Calu3 (cell line): Measurements from ENCODE around the gene LRIG2. TPM values are rescaled to one million over a fixed set of nuclear protein-coding genes. Genes with fewer than 3 reads are reported as not detected.

Experiments used
- BruUV-seq: library from RNA; stranded (reverse); fragments of 400-500 nt; replicated peaks from 2 replicates; lab custom pipeline; 2021; lab: Mats Ljungman, UMichigan
- CTCF ChIA-PET: fragments of 300-600 bp; sonication (Branson Sonifier 250); formaldehyde crosslinking; loops from one replicate; lab custom pipeline; 2022; ENCODE audit warnings: antibody characterized with exemption; lab: Charles Lee
- DNase-seq: peaks from one replicate; pipeline ENCODE4 v3.0.0; 2022
- H3K27ac Mint-ChIP-seq: one replicate; pipeline ENCODE4 v1.8.0; 2022; ENCODE audit warnings: mixed read lengths; ENCODE audit not compliant: unreplicated experiment
- H3K27me3 Mint-ChIP-seq: one replicate; pipeline ENCODE4 v1.8.0; 2022; ENCODE audit warnings: mixed read lengths; ENCODE audit not compliant: unreplicated experiment
- H3K36me3 Mint-ChIP-seq: one replicate; pipeline ENCODE4 v1.8.0; 2022; ENCODE audit warnings: mild to moderate bottlenecking, moderate library complexity, mixed read lengths; ENCODE audit not compliant: insufficient read depth, unreplicated experiment
- H3K4me1 Mint-ChIP-seq: one replicate; pipeline ENCODE4 v1.8.0; 2022; ENCODE audit warnings: mild to moderate bottlenecking, low read depth, mixed read lengths; ENCODE audit not compliant: unreplicated experiment
- H3K4me3 Mint-ChIP-seq: one replicate; pipeline ENCODE4 v1.8.0; 2022; ENCODE audit warnings: mild to moderate bottlenecking, low read depth, moderate library complexity, mixed read lengths; ENCODE audit not compliant: unreplicated experiment
- H3K9me3 Mint-ChIP-seq: one replicate; pipeline ENCODE4 v1.8.0; 2022; ENCODE audit warnings: low read depth, mixed read lengths; ENCODE audit not compliant: unreplicated experiment
- CTCF ChIP-seq: fragments of 200-600 bp; IDR thresholded peaks from one replicate; pipeline ENCODE4 v1.8.0; 2022; ENCODE audit warnings: antibody characterized with exemption; ENCODE audit not compliant: unreplicated experiment
- intact Hi-C: fragments of 100-400 bp; cut with micrococcal nuclease; formaldehyde crosslinking; loops from one replicate; pipeline ENCODE4 v1.10.0; 2022; ENCODE audit not compliant: unreplicated experiment
- total RNA-seq: library from RNA; stranded (reverse); gene quantifications from 2 replicates; pipeline ENCODE4 v1.2.3, GENCODE V29; 2022

Gene LRIG2
- total RNA-seq, 1 experiment from 2014 or later, result 11.0 TPM

GRCh38 chr1:113094506-113094905 is 21.5 kb downstream of the LRIG2 start:
- no peak for TF ChIP-seq CTCF
- Mint-ChIP-seq H3K27me3 (no peaks in the 10 kb centered on the region), H3K36me3 (peaks cover 5% of the 10 kb centered on the region), H3K27ac (no peak overlapping the region), H3K4me1 (no peaks in the 10 kb centered on the region), H3K9me3 (no peaks in the 10 kb centered on the region), H3K4me3 (no peak overlapping the region)
- intact Hi-C loops, result no loop called here
- BruUV-seq, result no TSS peak
- CTCF ChIA-PET, result no interaction called here
- no peak for DNase-seq

DNA sequence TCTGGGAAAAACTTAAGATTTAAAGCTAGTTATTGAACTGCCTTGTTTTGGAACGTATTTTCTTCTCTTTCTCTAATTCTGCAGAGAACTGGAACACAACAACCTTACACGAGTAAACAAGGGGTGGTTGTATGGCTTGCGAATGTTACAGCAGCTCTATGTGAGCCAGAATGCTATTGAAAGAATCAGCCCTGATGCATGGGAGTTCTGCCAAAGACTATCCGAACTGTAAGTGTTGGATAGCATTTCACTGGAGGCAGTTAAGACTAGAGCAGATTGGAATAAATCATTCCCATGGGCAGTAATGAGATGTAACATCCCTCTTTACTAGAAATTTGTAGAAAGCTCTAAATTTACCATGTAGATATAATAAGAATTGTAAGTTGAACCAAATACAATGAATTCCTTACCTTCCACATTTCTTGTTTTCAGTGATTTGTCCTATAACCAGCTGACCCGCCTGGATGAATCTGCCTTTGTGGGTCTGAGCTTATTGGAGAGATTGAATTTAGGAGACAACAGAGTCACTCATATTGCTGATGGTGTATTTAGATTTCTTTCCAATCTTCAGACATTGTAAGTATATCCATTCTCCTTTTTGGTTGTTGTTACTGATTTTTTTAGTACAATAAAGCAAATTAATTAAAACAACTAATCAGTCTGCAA is 22.9 kb downstream of the LRIG2 start:
- no peaks in the 10 kb centered on the region for H3K4me1 Mint-ChIP-seq
- no peak for DNase-seq
- intact Hi-C loops, result no loop called here
- CTCF ChIA-PET, result interaction anchor here (0.6 kb wide), 1 partner anchor 56 kb away, joined by 5 read pairs; no protein-coding TSS in a partner anchor
- H3K36me3 Mint-ChIP-seq, result no peaks in the 10 kb centered on the region
- no peaks in the 10 kb centered on the region for H3K9me3 Mint-ChIP-seq
- no peak overlapping the region for H3K27ac Mint-ChIP-seq
- no peak for TF ChIP-seq CTCF
- no TSS peak for BruUV-seq
- no peaks in the 10 kb centered on the region for H3K27me3 Mint-ChIP-seq
- H3K4me3 Mint-ChIP-seq, result no peak overlapping the region

DNA sequence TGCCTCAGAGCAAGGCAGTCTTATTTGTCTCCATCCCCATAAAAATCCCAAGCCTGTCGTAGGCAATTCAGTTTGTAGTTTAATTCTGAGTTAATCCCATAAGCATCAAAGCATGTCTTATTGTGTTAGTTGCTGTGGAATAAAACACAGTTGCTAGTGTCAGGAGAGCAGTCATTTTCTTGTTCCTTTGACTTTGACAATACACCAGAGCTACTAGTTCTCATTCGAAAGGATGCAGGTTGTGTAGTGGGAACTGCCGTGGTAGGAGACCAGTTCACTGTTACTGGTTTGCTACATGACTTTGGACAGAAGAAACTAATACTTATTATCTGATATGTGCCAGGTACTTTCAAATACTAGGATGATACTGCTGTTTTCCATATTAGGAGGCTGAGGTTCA is 23.5 kb downstream of the LRIG2 start:
- BruUV-seq, result no TSS peak
- H3K36me3 Mint-ChIP-seq, result no peaks in the 10 kb centered on the region
- intact Hi-C loops, result no loop called here
- no peak overlapping the region for H3K27ac Mint-ChIP-seq
- CTCF ChIA-PET, result no interaction called here
- no peak for DNase-seq
- no peak for TF ChIP-seq CTCF
- peaks cover 2% of the 10 kb centered on the region for H3K4me1 Mint-ChIP-seq
- no peak overlapping the region for H3K4me3 Mint-ChIP-seq
- no peaks in the 10 kb centered on the region for H3K27me3 Mint-ChIP-seq
- H3K9me3 Mint-ChIP-seq, result no peaks in the 10 kb centered on the region

DNA sequence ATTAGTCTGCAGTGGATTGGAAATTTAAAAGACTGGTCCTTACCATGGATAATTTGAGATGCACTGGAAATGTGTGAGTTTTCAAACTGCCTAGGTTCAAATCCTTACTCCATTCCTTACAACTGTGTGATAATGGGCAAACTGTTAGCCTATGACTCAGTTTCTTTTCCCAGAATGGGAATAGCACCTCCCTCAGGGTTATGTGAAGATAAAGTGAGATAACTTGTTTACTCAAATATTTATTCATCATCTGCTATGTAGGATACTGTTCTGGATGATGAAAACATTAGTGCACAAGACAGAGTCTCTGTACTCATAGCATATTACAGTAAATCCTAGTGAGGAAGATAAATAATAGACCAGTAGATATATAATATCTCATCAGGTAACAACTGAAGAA is 28.6 kb downstream of the LRIG2 start:
- H3K9me3 Mint-ChIP-seq, result no peaks in the 10 kb centered on the region
- CTCF ChIA-PET, result no interaction called here
- H3K36me3 Mint-ChIP-seq, result peaks cover 24% of the 10 kb centered on the region
- intact Hi-C loops, result no loop called here
- no peak for TF ChIP-seq CTCF
- no peaks in the 10 kb centered on the region for H3K27me3 Mint-ChIP-seq
- H3K27ac Mint-ChIP-seq, result no peak overlapping the region
- DNase-seq, result no peak
- H3K4me3 Mint-ChIP-seq, result no peak overlapping the region
- TSS peak; percentile 15 for BruUV-seq
- H3K4me1 Mint-ChIP-seq, result peaks cover 8% of the 10 kb centered on the region
